Fibroblast of lung (primary cell): ENCODE data around the gene ROBO1.

Source experiments
- CTCF ChIP-seq, 2 donors: IDR thresholded peaks in 1 of 2; conservative IDR thresholded peaks in 1 of 2; 1 replicate in 1 of 2; 2 replicates in 1 of 2; pipeline ENCODE4 v1.5.1; 2011 to 2012; ENCODE audit warnings: low read length in 2 of 2, control low read depth in 1 of 2, inconsistent platforms in 1 of 2, low read depth in 1 of 2, mild to moderate bottlenecking in 1 of 2
- EZH2 ChIP-seq: IDR thresholded peaks from 2 replicates; pipeline ENCODE4 v1.5.1; 2012; ENCODE audit warnings: low read length, control low read depth, mild to moderate bottlenecking; ENCODE audit errors: missing control alignments

- TF ChIP-seq CTCF (conservative IDR thresholded peaks at IDR 0.05 in 1 of 2, IDR thresholded peaks at IDR 0.05 in 1 of 2; ENCODE audit: low read depth in 1 of 2, low read length in 2 of 2): no peak
- no peak for TF ChIP-seq EZH2
These were observed 346.5 kb downstream of the ROBO1 start for GRCh38 chr3:79421273-79421672.
